GM12878 (cell line): Measurements from ENCODE around the gene ENOX1.

Source experiments
- CTCF ChIP-seq, 3 experiments: IDR thresholded peaks in 2 of 3; conservative IDR thresholded peaks in 1 of 3; 2 replicates each; pipeline ENCODE4 v1.5.1; 2011; ENCODE audit warnings: low read depth in 3 of 3, low read length in 3 of 3, mild to moderate bottlenecking in 3 of 3, control low read depth in 2 of 3, moderate library complexity in 2 of 3, inconsistent platforms in 1 of 3, mixed read lengths in 1 of 3; ENCODE audit not compliant: control insufficient read depth in 2 of 3, insufficient read depth in 1 of 3; ENCODE audit errors: extremely low read depth in 1 of 3
- GABPA ChIP-seq: IDR thresholded peaks from 2 replicates; pipeline ENCODE4 v1.6.1; 2014; ENCODE audit warnings: antibody characterized with exemption, low read depth, mild to moderate bottlenecking, inconsistent platforms
- HCFC1 ChIP-seq: fragments of 150-350 bp; IDR thresholded peaks from 2 replicates; pipeline ENCODE4 v1.6.1; 2014; ENCODE audit warnings: low read length
- HDAC6 ChIP-seq: fragments of 200-600 bp; sonication (generic); IDR thresholded peaks from one replicate; pipeline ENCODE4 v1.8.0; 2017; ENCODE audit warnings: antibody characterized with exemption; ENCODE audit not compliant: unreplicated experiment
- IRF3 ChIP-seq: fragments of 450-650 bp; IDR thresholded peaks from 2 replicates; pipeline ENCODE4 v1.6.1; 2014; ENCODE audit warnings: mild to moderate bottlenecking
- MXI1 ChIP-seq: fragments of 150-350 bp; IDR thresholded peaks from 2 replicates; pipeline ENCODE4 v1.6.1; 2011; ENCODE audit warnings: low read depth, mild to moderate bottlenecking, inconsistent platforms, low read length, improper control_type of control experiment
- PML ChIP-seq: IDR thresholded peaks from 2 replicates; pipeline ENCODE4 v1.6.1; 2012; ENCODE audit warnings: low read length, inconsistent platforms
- POLR2A ChIP-seq: IDR thresholded peaks from 2 replicates; pipeline ENCODE4 v1.6.1; 2011; ENCODE audit warnings: low read depth, mild to moderate bottlenecking, low read length
- TF ChIP-seq, protein P1 (sequence below): fragments of 450-650 bp; IDR thresholded peaks from 2 replicates; pipeline ENCODE4 v1.6.1; 2017; ENCODE audit warnings: antibody characterized with exemption, mild to moderate bottlenecking, moderate library complexity

- TF ChIP-seq PML (no peak), HCFC1 (no peak), POLR2A (no peak), CTCF (IDR thresholded peaks at IDR 0.05 in 2 of 3, conservative IDR thresholded peaks at IDR 0.05 in 1 of 3; ENCODE audit: control insufficient read depth in 2 of 3, extremely low read depth in 1 of 3, insufficient read depth in 1 of 3, low read depth in 3 of 3, low read length in 3 of 3) (no peak), IRF3 (no peak), HDAC6 (no peak), GABPA (no peak), MXI1 (no peak)
- TF ChIP-seq, protein P1, sequence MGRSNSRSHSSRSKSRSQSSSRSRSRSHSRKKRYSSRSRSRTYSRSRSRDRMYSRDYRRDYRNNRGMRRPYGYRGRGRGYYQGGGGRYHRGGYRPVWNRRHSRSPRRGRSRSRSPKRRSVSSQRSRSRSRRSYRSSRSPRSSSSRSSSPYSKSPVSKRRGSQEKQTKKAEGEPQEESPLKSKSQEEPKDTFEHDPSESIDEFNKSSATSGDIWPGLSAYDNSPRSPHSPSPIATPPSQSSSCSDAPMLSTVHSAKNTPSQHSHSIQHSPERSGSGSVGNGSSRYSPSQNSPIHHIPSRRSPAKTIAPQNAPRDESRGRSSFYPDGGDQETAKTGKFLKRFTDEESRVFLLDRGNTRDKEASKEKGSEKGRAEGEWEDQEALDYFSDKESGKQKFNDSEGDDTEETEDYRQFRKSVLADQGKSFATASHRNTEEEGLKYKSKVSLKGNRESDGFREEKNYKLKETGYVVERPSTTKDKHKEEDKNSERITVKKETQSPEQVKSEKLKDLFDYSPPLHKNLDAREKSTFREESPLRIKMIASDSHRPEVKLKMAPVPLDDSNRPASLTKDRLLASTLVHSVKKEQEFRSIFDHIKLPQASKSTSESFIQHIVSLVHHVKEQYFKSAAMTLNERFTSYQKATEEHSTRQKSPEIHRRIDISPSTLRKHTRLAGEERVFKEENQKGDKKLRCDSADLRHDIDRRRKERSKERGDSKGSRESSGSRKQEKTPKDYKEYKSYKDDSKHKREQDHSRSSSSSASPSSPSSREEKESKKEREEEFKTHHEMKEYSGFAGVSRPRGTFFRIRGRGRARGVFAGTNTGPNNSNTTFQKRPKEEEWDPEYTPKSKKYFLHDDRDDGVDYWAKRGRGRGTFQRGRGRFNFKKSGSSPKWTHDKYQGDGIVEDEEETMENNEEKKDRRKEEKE, result no peak
Observed at GRCh38 chr13:43653395-43653794, 133.4 kb downstream of the ENOX1 start.
